Measurements from ENCODE around the gene RTEL1. TPM values are rescaled to one million over a fixed set of nuclear protein-coding genes. Genes with fewer than 3 reads are reported as not detected.

Gene RTEL1
- total RNA-seq, 2 experiments from 2014 or later = 49.8 to 54.3 TPM

DNA sequence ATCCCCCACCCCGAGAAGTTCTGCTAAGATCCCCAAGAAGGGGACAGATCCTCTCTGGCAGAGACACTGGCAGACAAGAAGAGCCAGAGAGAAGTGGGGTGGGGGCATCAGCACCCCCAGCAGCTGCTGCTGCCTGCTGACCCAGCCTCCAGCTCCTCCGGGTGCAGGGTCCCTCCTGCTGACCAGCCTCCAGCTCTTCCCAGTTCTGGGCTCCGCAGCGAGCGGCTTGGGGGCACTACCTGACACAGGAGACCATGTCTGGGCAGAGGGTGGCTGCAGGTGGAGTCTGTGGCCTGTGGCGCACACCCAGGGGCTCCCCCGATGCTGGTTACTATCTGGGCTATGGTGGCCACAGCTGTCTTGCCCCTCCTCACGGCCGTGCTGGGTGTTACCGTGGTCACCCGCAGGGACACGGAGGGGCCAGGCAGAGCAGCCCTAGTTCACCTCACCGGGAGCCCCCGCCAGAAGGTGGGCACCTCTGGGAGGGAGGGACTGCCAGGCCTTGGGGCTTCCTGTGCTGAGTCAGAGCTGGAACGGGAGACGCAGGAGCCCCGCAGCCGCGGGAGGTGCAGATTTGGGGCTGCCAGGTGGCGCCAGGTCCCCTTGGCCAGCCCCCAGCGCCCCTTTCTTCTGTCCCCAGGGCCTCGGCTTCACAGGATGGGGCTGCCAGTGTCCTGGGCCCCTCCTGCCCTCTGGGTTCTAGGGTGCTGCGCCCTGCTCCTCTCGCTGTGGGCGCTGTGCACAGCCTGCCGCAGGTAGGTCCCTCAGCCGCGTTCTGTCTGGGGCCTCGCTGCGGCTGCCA, 79.0 kb downstream of the RTEL1 start:
- H3K27me3 Mint-ChIP-seq (ENCODE audit: low read depth) = no peaks in the 10 kb centered on the region
- H3K9me3 Mint-ChIP-seq (ENCODE audit: insufficient read depth) = no peaks in the 10 kb centered on the region
- peak; percentile 32 for ATAC-seq
- H3K27ac Mint-ChIP-seq = peak overlapping the region; percentile 92
- POLR2A ChIA-PET = interaction anchor here (0.8 to 2.5 kb wide), 7 partner anchors 10 to 244 kb away, joined by 3 to 19 read pairs (median 4); partner anchors contain the start of genes ARFRP1, PRPF6, TPD52L2 and ZGPAT
- peak overlapping the region; percentile 87 for H3K4me3 Mint-ChIP-seq
- peaks cover 37% of the 10 kb centered on the region for H3K36me3 Mint-ChIP-seq (ENCODE audit: low read depth)
- peaks cover 29% of the 10 kb centered on the region for H3K4me1 Mint-ChIP-seq (ENCODE audit: low read depth)
- peak; percentile 76 for DNase-seq
- CTCF ChIA-PET = interaction anchor here (1.0 to 5.3 kb wide), 8 partner anchors 9 to 200 kb away, joined by 3 to 70 read pairs (median 4); partner anchors contain the start of genes ARFRP1, PTK6, TPD52L2 and ZGPAT

DNA sequence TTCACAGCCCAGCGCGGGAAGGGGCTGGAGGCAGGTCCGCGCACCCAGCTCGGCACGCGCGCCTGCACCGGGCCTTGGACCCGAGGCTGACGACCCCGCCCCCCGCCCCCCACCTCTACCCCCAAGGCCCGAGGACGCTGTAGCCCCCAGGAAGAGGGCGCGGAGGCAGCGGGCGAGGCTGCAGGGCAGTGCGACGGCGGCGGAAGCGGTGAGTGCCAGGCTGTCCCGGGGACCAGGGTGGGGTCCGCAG, 79.5 kb downstream of the RTEL1 start:
- DNase-seq (no peak), ATAC-seq (no peak)
- ChIA-PET POLR2A (interaction anchor here (1.0 to 2.4 kb wide), 4 partner anchors 13 to 243 kb away, joined by 3 to 19 read pairs (median 4); partner anchors contain the start of genes ARFRP1, PRPF6 and ZGPAT), CTCF (interaction anchor here (5.3 kb wide), 1 partner anchor 30 kb away, joined by 70 read pairs; the partner anchor contains the start of genes ARFRP1 and ZGPAT)
- Mint-ChIP-seq H3K36me3 (ENCODE audit: low read depth) (peaks cover 37% of the 10 kb centered on the region), H3K27ac (no peak overlapping the region), H3K4me1 (ENCODE audit: low read depth) (peaks cover 29% of the 10 kb centered on the region), H3K27me3 (ENCODE audit: low read depth) (no peaks in the 10 kb centered on the region), H3K4me3 (peak overlapping the region; percentile 87), H3K9me3 (ENCODE audit: insufficient read depth) (no peaks in the 10 kb centered on the region)

DNA sequence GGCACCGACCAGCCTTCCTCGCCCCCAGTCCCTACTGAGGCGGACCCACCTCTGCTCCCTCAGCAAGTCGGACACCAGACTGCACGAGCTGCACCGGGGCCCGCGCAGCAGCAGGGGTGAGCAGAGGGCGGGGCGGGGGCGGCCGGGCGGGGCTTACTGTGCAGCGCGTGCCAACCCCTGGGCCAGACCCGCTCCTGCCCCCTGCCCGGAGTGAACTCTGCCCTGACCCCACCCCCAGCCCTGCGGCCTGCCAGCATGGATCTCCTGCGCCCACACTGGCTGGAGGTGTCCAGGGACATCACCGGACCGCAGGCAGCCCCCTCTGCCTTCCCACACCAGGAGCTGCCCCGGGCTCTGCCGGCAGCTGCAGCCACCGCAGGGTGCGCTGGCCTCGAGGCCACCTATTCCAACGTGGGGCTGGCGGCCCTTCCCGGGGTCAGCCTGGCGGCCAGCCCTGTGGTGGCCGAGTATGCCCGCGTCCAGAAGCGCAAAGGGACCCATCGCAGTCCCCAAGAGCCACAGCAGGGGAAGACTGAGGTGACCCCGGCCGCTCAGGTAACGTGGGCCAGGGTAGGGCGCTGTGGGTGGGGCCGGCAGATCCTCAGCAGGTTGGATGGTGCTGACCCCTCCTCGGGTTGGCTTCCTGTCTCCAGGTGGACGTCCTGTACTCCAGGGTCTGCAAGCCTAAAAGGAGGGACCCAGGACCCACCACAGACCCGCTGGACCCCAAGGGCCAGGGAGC, 80.0 kb downstream of the RTEL1 start:
- Mint-ChIP-seq H3K36me3 (ENCODE audit: low read depth) (peaks cover 37% of the 10 kb centered on the region), H3K9me3 (ENCODE audit: insufficient read depth) (no peaks in the 10 kb centered on the region), H3K27me3 (ENCODE audit: low read depth) (no peaks in the 10 kb centered on the region), H3K27ac (no peak overlapping the region), H3K4me1 (ENCODE audit: low read depth) (peaks cover 29% of the 10 kb centered on the region), H3K4me3 (peak overlapping the region; percentile 87)
- ChIA-PET POLR2A (interaction anchor here (1.0 to 1.8 kb wide), 2 partner anchors 30 to 243 kb away, joined by 3 to 6 read pairs; partner anchors contain the start of genes ARFRP1, PRPF6 and ZGPAT), CTCF (interaction anchor here (5.3 kb wide), 1 partner anchor 31 kb away, joined by 70 read pairs; the partner anchor contains the start of genes ARFRP1 and ZGPAT)
- peak; percentile 57 for DNase-seq
- peak; percentile 8 for ATAC-seq

DNA sequence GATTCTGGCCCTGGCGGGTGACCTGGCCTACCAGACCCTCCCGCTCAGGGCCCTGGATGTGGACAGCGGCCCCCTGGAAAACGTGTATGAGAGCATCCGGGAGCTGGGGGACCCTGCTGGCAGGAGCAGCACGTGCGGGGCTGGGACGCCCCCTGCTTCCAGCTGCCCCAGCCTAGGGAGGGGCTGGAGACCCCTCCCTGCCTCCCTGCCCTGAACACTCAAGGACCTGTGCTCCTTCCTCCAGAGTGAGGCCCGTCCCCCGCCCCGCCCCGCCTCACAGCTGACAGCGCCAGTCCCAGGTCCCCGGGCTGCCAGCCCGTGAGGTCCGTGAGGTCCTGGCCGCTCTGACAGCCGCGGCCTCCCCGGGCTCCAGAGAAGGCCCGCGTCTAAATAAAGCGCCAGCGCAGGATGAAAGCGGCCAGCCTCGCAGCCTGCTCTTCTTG, 80.6 kb downstream of the RTEL1 start:
- Mint-ChIP-seq H3K27ac (no peak overlapping the region), H3K9me3 (ENCODE audit: insufficient read depth) (no peaks in the 10 kb centered on the region), H3K4me1 (ENCODE audit: low read depth) (peaks cover 24% of the 10 kb centered on the region), H3K27me3 (ENCODE audit: low read depth) (no peaks in the 10 kb centered on the region), H3K36me3 (ENCODE audit: low read depth) (peaks cover 37% of the 10 kb centered on the region), H3K4me3 (peak overlapping the region; percentile 87)
- DNase-seq (peak; percentile 50), ATAC-seq (no peak)
- CTCF ChIA-PET = interaction anchor here (5.3 kb wide), 1 partner anchor 32 kb away, joined by 70 read pairs; the partner anchor contains the start of genes ARFRP1 and ZGPAT
- POLR2A ChIA-PET = interaction anchor here (1.8 kb wide), 1 partner anchor 31 kb away, joined by 6 read pairs; the partner anchor contains the start of genes ARFRP1 and ZGPAT

DNA sequence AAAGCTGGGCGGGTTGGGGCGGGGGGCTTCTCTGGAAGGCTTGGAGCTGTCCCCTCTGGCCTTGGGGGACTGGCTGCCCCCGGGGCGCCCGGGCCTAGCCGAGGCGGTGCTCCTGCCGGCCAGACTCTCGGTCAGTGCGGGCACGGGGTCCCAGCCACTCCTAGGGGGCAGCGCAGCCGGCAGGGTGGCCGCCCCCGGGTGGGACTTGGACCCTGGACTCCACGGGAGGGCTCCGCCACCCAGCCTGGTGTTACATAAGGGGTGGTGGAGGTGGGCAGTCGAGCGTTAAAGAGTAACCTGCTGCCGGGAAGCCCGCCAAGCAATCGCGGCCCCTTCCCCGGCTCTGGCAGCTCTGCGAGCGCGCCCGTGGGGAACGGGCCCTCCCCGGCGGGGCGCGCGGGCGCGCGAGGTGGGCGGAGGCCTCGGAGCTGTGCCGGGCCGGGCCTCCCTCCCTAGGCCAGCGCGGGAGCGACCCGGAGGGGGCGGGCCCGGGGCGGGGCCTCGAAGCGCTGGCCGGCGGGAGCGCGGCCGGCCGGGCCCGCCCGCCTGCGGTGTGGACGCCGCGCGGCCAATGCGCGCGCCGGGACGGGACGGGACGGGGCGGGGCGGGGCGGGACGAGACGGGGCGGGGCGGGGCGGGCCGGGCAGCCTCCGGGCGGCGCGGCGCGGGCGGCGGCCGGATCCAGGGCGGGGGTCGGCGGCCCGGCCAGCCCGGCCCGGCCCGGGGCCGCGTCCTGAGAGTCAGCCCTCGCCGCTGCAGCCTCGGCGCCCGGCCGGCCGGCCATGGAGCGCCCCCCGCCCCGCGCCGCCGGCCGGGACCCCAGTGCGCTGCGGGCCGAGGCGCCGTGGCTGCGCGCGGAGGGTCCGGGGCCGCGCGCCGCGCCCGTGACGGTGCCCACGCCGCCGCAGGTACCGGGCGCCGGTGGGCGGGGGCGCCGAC, 81.3 kb downstream of the RTEL1 start, which contains the start of gene SLC2A4RG:
SLC2A4RG (plus strand) TSS at position 647 of the 940 bp plus-strand sequence; CDS start at position 784, 137 bp downstream.
- Mint-ChIP-seq H3K9me3 (ENCODE audit: insufficient read depth) (no peaks in the 10 kb centered on the region), H3K36me3 (ENCODE audit: low read depth) (peaks cover 32% of the 10 kb centered on the region), H3K27me3 (ENCODE audit: low read depth) (no peaks in the 10 kb centered on the region), H3K27ac (no peak within 1 kb of the TSS), H3K4me1 (ENCODE audit: low read depth) (peaks cover 19% of the 10 kb centered on the region), H3K4me3 (peak within 1 kb of the TSS; percentile 87)
- ATAC-seq (peak; percentile 51), DNase-seq (peak; percentile 71)
- ChIA-PET POLR2A (interaction anchor here (1.8 kb wide), 1 partner anchor 32 kb away, joined by 6 read pairs; the partner anchor contains the start of genes ARFRP1 and ZGPAT), CTCF (interaction anchor here (5.3 kb wide), 1 partner anchor 32 kb away, joined by 70 read pairs; the partner anchor contains the start of genes ARFRP1 and ZGPAT)

DNA sequence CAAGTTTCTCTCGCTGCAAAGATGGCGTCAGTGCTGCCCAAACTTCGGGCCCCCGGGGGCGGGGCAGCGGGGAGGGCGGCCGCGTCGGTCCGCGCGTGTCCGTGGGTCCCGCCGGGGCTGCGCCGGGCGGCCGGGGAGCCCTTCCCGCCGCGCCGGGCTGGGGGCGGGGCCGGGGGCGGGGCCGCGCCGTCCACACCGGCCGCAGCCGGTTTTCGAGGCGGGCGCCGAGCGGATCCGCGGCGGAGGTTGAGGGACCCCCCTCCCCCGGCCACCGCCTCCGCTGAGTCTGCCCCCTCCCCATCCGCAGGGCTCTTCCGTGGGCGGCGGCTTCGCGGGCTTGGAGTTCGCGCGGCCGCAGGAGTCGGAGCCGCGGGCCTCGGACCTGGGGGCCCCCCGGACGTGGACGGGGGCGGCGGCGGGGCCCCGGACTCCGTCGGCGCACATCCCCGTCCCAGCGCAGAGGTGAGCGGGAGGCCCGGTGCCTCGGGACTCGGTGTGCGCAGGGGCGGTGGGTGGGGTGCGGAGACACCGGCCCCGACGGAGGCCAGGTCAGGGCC, 82.0 kb downstream of the RTEL1 start:
- H3K4me1 Mint-ChIP-seq (ENCODE audit: low read depth) = peaks cover 19% of the 10 kb centered on the region
- peaks cover 29% of the 10 kb centered on the region for H3K36me3 Mint-ChIP-seq (ENCODE audit: low read depth)
- no peaks in the 10 kb centered on the region for H3K27me3 Mint-ChIP-seq (ENCODE audit: low read depth)
- ChIA-PET CTCF (interaction anchor here (0.9 to 1.7 kb wide), 5 partner anchors 11 to 124 kb away, joined by 3 to 15 read pairs (median 4); partner anchors contain the start of genes ARFRP1, TPD52L2 and ZGPAT), POLR2A (interaction anchor here (1.1 to 1.8 kb wide), 3 partner anchors 9 to 32 kb away, joined by 3 to 14 read pairs (median 5); partner anchors contain the start of genes ARFRP1 and ZGPAT)
- DNase-seq (peak; percentile 63), ATAC-seq (peak; percentile 5)
- no peaks in the 10 kb centered on the region for H3K9me3 Mint-ChIP-seq (ENCODE audit: insufficient read depth)
- H3K4me3 Mint-ChIP-seq = peak overlapping the region; percentile 60
- no peak overlapping the region for H3K27ac Mint-ChIP-seq

DNA sequence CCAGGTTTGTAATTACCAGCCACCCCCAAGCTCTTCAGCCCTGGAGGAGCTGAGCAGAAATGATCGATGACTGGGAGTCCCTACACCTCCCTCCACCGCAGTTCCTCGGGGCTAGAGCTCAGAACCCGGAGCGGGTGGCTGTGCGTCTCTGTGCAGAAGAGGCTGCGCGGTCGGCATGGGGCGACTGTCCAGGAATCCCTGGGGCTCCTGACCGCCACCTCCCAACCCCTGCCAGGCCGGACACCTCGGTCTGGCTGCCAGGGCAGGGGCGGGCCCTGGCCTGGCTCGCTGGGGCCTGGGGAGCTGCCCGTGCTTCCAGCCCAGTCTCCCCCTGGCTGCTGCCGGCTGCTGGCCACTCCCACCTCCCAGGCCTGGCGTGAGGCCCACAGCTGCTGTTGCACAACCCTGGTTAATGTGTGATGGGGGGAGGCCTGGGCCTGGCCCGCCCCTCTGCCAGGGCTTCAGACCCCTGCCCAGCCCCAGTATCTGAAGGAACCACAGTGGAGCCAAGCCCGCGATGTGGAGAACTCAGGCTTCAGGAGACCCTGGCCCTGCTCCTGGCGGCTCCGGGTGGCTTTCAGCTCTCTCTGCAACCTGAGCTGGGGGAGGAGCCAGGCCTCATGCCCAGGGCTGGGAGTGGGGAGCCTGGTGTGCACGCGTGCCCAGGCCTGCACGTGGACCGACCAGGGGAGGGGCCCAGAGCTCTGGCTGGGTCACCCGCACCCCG, 82.7 kb downstream of the RTEL1 start:
- ATAC-seq (peak; percentile 4), DNase-seq (peak; percentile 62)
- Mint-ChIP-seq H3K4me3 (peak overlapping the region; percentile 60), H3K4me1 (ENCODE audit: low read depth) (peaks cover 13% of the 10 kb centered on the region), H3K27me3 (ENCODE audit: low read depth) (no peaks in the 10 kb centered on the region), H3K36me3 (ENCODE audit: low read depth) (peaks cover 24% of the 10 kb centered on the region), H3K27ac (peak overlapping the region; percentile 30), H3K9me3 (ENCODE audit: insufficient read depth) (no peaks in the 10 kb centered on the region)
- ChIA-PET CTCF (interaction anchor here (0.9 to 1.7 kb wide), 5 partner anchors 10 to 124 kb away, joined by 3 to 15 read pairs (median 4); partner anchors contain the start of genes ARFRP1, TPD52L2 and ZGPAT), POLR2A (interaction anchor here (1.1 to 1.8 kb wide), 3 partner anchors 9 to 33 kb away, joined by 3 to 14 read pairs (median 5); partner anchors contain the start of genes ARFRP1 and ZGPAT)

DNA sequence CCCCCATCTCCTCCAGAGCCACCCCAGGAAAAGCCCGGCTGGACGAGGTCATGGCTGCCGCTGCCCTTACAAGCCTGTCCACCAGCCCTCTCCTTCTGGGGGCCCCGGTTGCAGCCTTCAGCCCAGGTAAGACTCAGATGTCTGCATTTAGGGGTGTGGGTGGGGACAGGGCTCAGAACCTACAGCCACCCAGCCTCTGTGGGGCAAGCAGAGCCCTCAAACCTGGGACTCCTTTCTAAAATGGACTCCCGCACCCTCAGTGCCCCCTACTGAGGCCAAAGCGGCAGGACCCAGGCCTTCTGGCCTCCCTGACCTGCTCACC, 83.2 kb downstream of the RTEL1 start:
- no peak for DNase-seq
- ChIA-PET POLR2A (interaction anchor here (1.1 to 1.8 kb wide), 3 partner anchors 8 to 33 kb away, joined by 3 to 14 read pairs (median 5); partner anchors contain the start of genes ARFRP1 and ZGPAT), CTCF (interaction anchor here (1.2 to 1.7 kb wide), 4 partner anchors 11 to 123 kb away, joined by 3 to 15 read pairs (median 4); partner anchors contain the start of genes ARFRP1, TPD52L2 and ZGPAT)
- H3K27me3 Mint-ChIP-seq (ENCODE audit: low read depth) = no peaks in the 10 kb centered on the region
- no peaks in the 10 kb centered on the region for H3K9me3 Mint-ChIP-seq (ENCODE audit: insufficient read depth)
- peaks cover 19% of the 10 kb centered on the region for H3K36me3 Mint-ChIP-seq (ENCODE audit: low read depth)
- H3K4me3 Mint-ChIP-seq = peak overlapping the region; percentile 60
- peaks cover 8% of the 10 kb centered on the region for H3K4me1 Mint-ChIP-seq (ENCODE audit: low read depth)
- H3K27ac Mint-ChIP-seq = no peak overlapping the region
- no peak for ATAC-seq

DNA sequence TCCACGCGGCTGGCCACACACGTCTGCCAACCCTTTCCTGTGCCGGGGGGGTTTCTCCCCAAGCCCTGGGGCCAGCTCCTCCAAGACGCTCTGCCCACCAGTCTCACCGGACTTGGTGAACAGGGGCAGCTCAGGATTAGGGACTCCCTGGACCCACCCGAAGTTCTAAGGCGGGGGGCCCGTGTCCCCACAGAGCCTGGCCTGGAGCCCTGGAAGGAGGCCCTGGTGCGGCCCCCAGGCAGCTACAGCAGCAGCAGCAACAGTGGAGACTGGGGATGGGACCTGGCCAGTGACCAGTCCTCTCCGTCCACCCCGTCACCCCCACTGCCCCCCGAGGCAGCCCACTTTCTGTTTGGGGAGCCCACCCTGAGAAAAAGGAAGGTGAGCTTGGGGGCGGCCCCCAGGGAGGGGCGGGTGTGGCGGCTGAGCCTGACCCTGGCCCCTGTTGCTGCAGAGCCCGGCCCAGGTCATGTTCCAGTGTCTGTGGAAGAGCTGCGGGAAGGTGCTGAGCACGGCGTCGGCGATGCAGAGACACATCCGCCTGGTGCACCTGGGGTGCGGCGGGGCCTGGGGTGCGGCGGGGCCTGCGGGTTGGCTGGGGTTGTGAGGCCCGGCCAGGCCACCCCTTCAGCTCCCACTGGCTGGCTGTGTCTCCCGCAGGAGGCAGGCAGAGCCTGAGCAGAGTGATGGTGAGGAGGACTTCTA, 83.7 kb downstream of the RTEL1 start:
- ATAC-seq (no peak), DNase-seq (no peak)
- no peak overlapping the region for H3K27ac Mint-ChIP-seq
- H3K27me3 Mint-ChIP-seq (ENCODE audit: low read depth) = no peaks in the 10 kb centered on the region
- H3K36me3 Mint-ChIP-seq (ENCODE audit: low read depth) = peaks cover 14% of the 10 kb centered on the region
- CTCF ChIA-PET = interaction anchor here (1.7 kb wide), 1 partner anchor 35 kb away, joined by 15 read pairs; the partner anchor contains the start of genes ARFRP1 and ZGPAT
- POLR2A ChIA-PET = interaction anchor here (1.1 to 1.8 kb wide), 2 partner anchors 8 to 14 kb away, joined by 3 to 14 read pairs; no protein-coding TSS in a partner anchor
- peaks cover 4% of the 10 kb centered on the region for H3K4me1 Mint-ChIP-seq (ENCODE audit: low read depth)
- H3K9me3 Mint-ChIP-seq (ENCODE audit: insufficient read depth) = no peaks in the 10 kb centered on the region
- peak overlapping the region; percentile 60 for H3K4me3 Mint-ChIP-seq
